NCI-H524 (cell line): ENCODE measurements around the gene LRRFIP2.
"Not testable (repeated sequence)": the region's sequence is repeated elsewhere in the genome, so short reads cannot be mapped to it uniquely, and the experiment has no call there.

Source experiments
- DNase-seq, 2 experiments: peaks; one replicate each; lab custom pipeline; 2025; lab: John Stamatoyannopoulos, UW

LRRFIP2 gene

GRCh38 chr3:37144806-37145205 is 29.6 kb downstream of the LRRFIP2 start:
- DNase-seq: no peak

- DNase-seq: no peak
Measured at GRCh38 chr3:37143821-37144220, 30.6 kb downstream of the LRRFIP2 start.

- no peak for DNase-seq
Measured at GRCh38 chr3:37141676-37142075, 32.7 kb downstream of the LRRFIP2 start.

- DNase-seq: no peak
Measured at GRCh38 chr3:37140899-37141541, 33.4 kb downstream of the LRRFIP2 start.

- DNase-seq: no peak
Measured at GRCh38 chr3:37139567-37140052, 34.8 kb downstream of the LRRFIP2 start.

- no peak for DNase-seq
Measured at GRCh38 chr3:37138816-37139215, 35.6 kb downstream of the LRRFIP2 start.

GRCh38 chr3:37137516-37137915 is 36.9 kb downstream of the LRRFIP2 start:
- DNase-seq: no peak

GRCh38 chr3:37136067-37136466 is 38.3 kb downstream of the LRRFIP2 start:
- no peak for DNase-seq

- DNase-seq: no peak
Measured at GRCh38 chr3:37135561-37135960, 38.8 kb downstream of the LRRFIP2 start.

- DNase-seq: no peak
Measured at GRCh38 chr3:37132334-37132733, 42.0 kb downstream of the LRRFIP2 start.

- DNase-seq: no peak
Measured at GRCh38 chr3:37131860-37132144, 42.6 kb downstream of the LRRFIP2 start.

GRCh38 chr3:37130984-37131859 is 43.2 kb downstream of the LRRFIP2 start:
- DNase-seq: no peak

- DNase-seq: no peak
Measured at GRCh38 chr3:37130448-37130847, 43.9 kb downstream of the LRRFIP2 start.

GRCh38 chr3:37129871-37130270 is 44.5 kb downstream of the LRRFIP2 start:
- DNase-seq: no peak

- DNase-seq: no peak
Measured at GRCh38 chr3:37127340-37127739, 47.0 kb downstream of the LRRFIP2 start.

- no peak for DNase-seq
Measured at GRCh38 chr3:37126856-37127255, 47.5 kb downstream of the LRRFIP2 start.

GRCh38 chr3:37125195-37126073 is 48.9 kb downstream of the LRRFIP2 start:
- DNase-seq: no peak

- DNase-seq: no peak
Measured at GRCh38 chr3:37124435-37124834, 49.9 kb downstream of the LRRFIP2 start.

GRCh38 chr3:37123292-37123691 is 51.1 kb downstream of the LRRFIP2 start:
- DNase-seq: no peak

GRCh38 chr3:37122069-37122468 is 52.3 kb downstream of the LRRFIP2 start:
- DNase-seq: not testable (repeated sequence)

GRCh38 chr3:37118163-37118562 is 56.2 kb downstream of the LRRFIP2 start:
- no peak for DNase-seq

- no peak for DNase-seq
Measured at GRCh38 chr3:37117548-37117947, 56.8 kb downstream of the LRRFIP2 start.
